Adrenal gland (tissue), 5 donors: ENCODE measurements around the gene AGAP3.

Experiments
- CTCF ChIP-seq, 6 experiments: fragments of 450-650 bp in 4 of 6; fragments of 200-600 bp in 2 of 6; sonication (generic) in 1 of 6; IDR thresholded peaks; 1 replicate in 5 of 6; 2 replicates in 1 of 6; pipeline versions ENCODE4 v1.5.1 to v1.8.0; 2016 to 2021; ENCODE audit warnings: antibody characterized with exemption in 6 of 6, mild to moderate bottlenecking in 2 of 6, moderate library complexity in 1 of 6
- POLR2A ChIP-seq, 2 donors: fragments of 450-650 bp; IDR thresholded peaks; one replicate each; pipeline ENCODE4 v1.6.1; 2017; ENCODE audit warnings: antibody characterized with exemption in 2 of 2, mild to moderate bottlenecking in 2 of 2, moderate library complexity in 1 of 2
- donor health status: DM: no; HTN: no; CAD: no.

GRCh38 chr7:151168787-151169162, 82.5 kb downstream of the AGAP3 start:
- TF ChIP-seq CTCF (IDR thresholded peaks at IDR 0.05) = no peak
- TF ChIP-seq POLR2A (IDR thresholded peaks at IDR 0.05) = no peak
